IMR-90 (cell line): ENCODE measurements around the gene PTPRN2.

Experiments used
- CHD1 ChIP-seq: IDR thresholded peaks from 2 replicates; pipeline ENCODE4 v1.6.1; 2012; ENCODE audit warnings: low read depth, low read length, improper control_type of control experiment
- POLR2A ChIP-seq: IDR thresholded peaks from 2 replicates; pipeline ENCODE4 v1.6.1; 2012; ENCODE audit warnings: mild to moderate bottlenecking, low read depth, low read length

GRCh38 chr7:158560386-158560785 lies 27.2 kb downstream of the PTPRN2 start:
- TF ChIP-seq POLR2A: no peak
- no peak for TF ChIP-seq CHD1
